Endothelial cell (in vitro differentiated cells): ENCODE results near the gene ARHGAP26. TPM values are rescaled to one million over a fixed set of nuclear protein-coding genes. Genes with fewer than 3 reads are reported as not detected.

Source experiments
- DNase-seq: peaks from one replicate; pipeline ENCODE4 v3.0.0; 2021; ENCODE audit warnings: low spot score
- H3K27ac Mint-ChIP-seq: one replicate; pipeline ENCODE4 v1.8.0; 2021; ENCODE audit warnings: mixed read lengths, inconsistent platforms; ENCODE audit not compliant: unreplicated experiment
- H3K27me3 Mint-ChIP-seq: one replicate; pipeline ENCODE4 v1.8.0; 2021; ENCODE audit warnings: mild to moderate bottlenecking, moderate library complexity, mixed read lengths, inconsistent platforms; ENCODE audit not compliant: unreplicated experiment
- H3K36me3 Mint-ChIP-seq: one replicate; pipeline ENCODE4 v1.8.0; 2021; ENCODE audit warnings: mild to moderate bottlenecking, low read depth, mixed read lengths, inconsistent platforms; ENCODE audit not compliant: unreplicated experiment
- H3K4me1 Mint-ChIP-seq: one replicate; pipeline ENCODE4 v1.8.0; 2021; ENCODE audit warnings: mild to moderate bottlenecking, mixed read lengths, inconsistent platforms; ENCODE audit not compliant: unreplicated experiment
- H3K4me3 Mint-ChIP-seq: one replicate; pipeline ENCODE4 v1.8.0; 2021; ENCODE audit warnings: mild to moderate bottlenecking, mixed read lengths, inconsistent platforms; ENCODE audit not compliant: unreplicated experiment
- H3K9me3 Mint-ChIP-seq: one replicate; pipeline ENCODE4 v1.8.0; 2021; ENCODE audit warnings: mixed read lengths, inconsistent platforms; ENCODE audit not compliant: unreplicated experiment
- CTCF ChIP-seq: fragments of 200-600 bp; sonication (generic); IDR thresholded peaks from one replicate; pipeline ENCODE4 v1.5.0; 2021; ENCODE audit warnings: antibody characterized with exemption; ENCODE audit not compliant: unreplicated experiment
- total RNA-seq: library from RNA; stranded (reverse); fragmentation: NEBNext Ultra II Directional; extraction: Animal tissue kit (Norgen Biotek cat#: 25700); gene quantifications from one replicate; pipeline ENCODE4 v1.2.1, GENCODE V29; 2021; ENCODE audit not compliant: unreplicated experiment

ARHGAP26 gene
- total RNA-seq, 1 donor from 2014 or later: 81.5 TPM

DNA sequence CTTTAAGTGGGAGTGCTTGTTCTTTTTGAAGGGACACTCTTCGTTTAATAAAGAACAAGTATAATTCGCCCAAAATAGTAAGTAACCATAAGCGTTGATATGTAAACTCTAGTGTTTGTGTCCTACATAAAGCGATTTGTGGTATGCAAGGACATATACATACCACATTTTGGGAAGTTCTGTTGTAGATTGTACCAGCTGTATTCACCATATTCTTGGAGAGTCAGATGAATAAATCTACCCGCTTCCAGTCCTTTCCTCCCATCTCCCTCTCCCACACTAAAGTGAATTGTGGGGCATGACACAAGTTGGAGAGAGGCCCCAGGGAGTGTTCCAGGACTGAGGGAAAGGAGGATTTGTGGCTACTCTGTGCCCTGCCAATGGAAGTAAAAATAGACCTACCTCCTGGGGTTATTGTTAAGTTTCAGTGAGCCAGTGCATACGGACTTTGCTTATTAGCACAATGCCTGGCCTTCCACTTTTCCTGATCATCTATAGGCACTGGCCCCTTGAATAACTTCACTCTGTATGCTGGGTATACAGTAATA is 40.6 kb downstream of the ARHGAP26 start:
- H3K4me3 Mint-ChIP-seq: no peak overlapping the region
- no peaks in the 10 kb centered on the region for H3K27me3 Mint-ChIP-seq
- H3K4me1 Mint-ChIP-seq: peaks cover 48% of the 10 kb centered on the region
- no peaks in the 10 kb centered on the region for H3K9me3 Mint-ChIP-seq
- H3K36me3 Mint-ChIP-seq: peaks cover 7% of the 10 kb centered on the region
- peak overlapping the region; percentile 11 for H3K27ac Mint-ChIP-seq
- no peak for TF ChIP-seq CTCF
- no peak for DNase-seq

DNA sequence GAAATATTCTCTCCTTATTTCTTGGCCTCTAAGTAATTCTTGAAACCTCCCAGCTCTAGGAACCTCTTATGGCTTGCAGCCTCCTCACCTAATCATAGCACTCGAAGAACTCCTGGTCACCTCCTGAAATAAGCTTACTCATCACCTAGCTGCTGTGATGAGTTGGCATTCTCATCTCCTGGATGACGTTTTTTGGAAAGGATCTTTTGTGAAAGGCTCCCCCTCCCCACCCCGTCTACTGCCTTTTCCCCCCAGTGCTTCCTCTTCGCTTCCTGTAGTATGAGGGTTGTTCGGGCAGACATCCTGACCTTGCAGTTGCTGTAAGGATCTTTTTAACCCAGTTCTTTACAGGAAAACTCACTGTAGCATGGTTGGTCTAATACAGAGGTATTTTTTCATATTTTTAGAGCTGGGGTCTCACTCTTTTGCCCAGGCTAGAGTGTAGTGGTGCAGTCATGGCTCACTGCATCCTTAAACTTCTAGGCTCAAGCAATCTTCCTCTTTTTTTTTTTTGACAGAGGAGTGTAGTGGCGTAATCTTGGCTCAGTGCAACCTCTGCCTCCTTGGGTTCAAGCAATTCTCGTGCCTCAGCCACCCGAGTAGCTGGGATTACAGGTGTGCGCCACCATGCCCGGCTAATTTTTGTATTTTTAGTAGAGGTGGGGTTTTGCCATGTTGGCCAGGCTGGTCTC is 41.8 kb downstream of the ARHGAP26 start:
- H3K36me3 Mint-ChIP-seq: peaks cover 7% of the 10 kb centered on the region
- H3K4me3 Mint-ChIP-seq: no peak overlapping the region
- no peak for TF ChIP-seq CTCF
- H3K4me1 Mint-ChIP-seq: peaks cover 58% of the 10 kb centered on the region
- H3K27ac Mint-ChIP-seq: peak overlapping the region; percentile 86
- H3K9me3 Mint-ChIP-seq: no peaks in the 10 kb centered on the region
- peaks cover 3% of the 10 kb centered on the region for H3K27me3 Mint-ChIP-seq
- peak; percentile 12 for DNase-seq

DNA sequence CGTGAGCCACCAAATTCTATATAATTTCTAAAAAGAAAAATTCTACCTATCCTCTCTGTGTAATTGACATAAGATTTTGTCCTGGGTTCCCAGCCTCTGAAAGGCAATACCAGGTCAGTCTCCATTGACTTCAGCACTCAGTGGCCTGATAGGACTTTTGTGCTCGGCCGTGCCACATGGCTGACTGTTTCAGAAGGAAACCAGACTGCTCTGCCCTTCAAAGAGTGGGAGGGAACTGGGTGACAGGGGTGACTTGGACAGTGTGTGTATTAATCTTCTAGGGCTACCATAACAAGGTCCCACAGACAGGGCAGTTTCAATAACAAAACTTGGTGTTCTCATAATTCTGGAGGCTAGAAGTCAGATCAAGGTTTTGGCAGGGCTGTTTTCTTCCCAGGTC is 43.0 kb downstream of the ARHGAP26 start:
- peaks cover 58% of the 10 kb centered on the region for H3K4me1 Mint-ChIP-seq
- H3K36me3 Mint-ChIP-seq: peaks cover 7% of the 10 kb centered on the region
- DNase-seq: no peak
- H3K27me3 Mint-ChIP-seq: peaks cover 3% of the 10 kb centered on the region
- H3K27ac Mint-ChIP-seq: no peak overlapping the region
- H3K4me3 Mint-ChIP-seq: no peak overlapping the region
- H3K9me3 Mint-ChIP-seq: no peaks in the 10 kb centered on the region
- TF ChIP-seq CTCF: no peak

DNA sequence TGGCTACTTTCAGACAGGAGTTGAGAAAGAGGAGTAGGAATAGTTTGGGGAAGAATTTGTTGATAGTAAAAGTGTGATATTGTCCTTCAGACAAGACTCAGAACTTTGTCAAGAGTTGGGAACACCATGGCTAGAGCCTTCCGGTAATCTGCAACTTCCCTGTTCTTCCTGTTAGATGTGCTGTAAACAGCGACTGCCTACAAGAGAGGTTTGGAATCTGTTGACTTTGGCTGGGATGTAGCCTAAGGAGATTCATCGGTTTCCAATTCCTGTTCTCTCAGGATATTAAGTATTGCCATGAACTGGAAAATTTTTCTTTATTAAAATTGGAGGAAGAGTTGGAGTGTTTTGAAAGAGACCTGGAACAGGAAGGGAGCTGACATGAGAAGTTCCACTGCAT is 43.9 kb downstream of the ARHGAP26 start:
- DNase-seq: no peak
- Mint-ChIP-seq H3K4me1 (peaks cover 55% of the 10 kb centered on the region), H3K27ac (no peak overlapping the region), H3K27me3 (peaks cover 3% of the 10 kb centered on the region), H3K9me3 (no peaks in the 10 kb centered on the region), H3K4me3 (no peak overlapping the region), H3K36me3 (peaks cover 7% of the 10 kb centered on the region)
- TF ChIP-seq CTCF: no peak

GRCh38 chr5:142815469-142815868 is 45.3 kb downstream of the ARHGAP26 start:
- Mint-ChIP-seq H3K36me3 (peaks cover 7% of the 10 kb centered on the region), H3K4me1 (peaks cover 45% of the 10 kb centered on the region), H3K9me3 (no peaks in the 10 kb centered on the region), H3K27ac (no peak overlapping the region), H3K4me3 (no peak overlapping the region), H3K27me3 (peaks cover 3% of the 10 kb centered on the region)
- TF ChIP-seq CTCF: no peak
- DNase-seq: no peak
